Amygdala (tissue), 56 donors: Measurements from ENCODE around the gene GPSM3.

Source experiments
- DNase-seq, 56 donors: peaks; one replicate each; lab custom pipeline; 2025; lab: John Stamatoyannopoulos, UW

GPSM3 gene

DNA sequence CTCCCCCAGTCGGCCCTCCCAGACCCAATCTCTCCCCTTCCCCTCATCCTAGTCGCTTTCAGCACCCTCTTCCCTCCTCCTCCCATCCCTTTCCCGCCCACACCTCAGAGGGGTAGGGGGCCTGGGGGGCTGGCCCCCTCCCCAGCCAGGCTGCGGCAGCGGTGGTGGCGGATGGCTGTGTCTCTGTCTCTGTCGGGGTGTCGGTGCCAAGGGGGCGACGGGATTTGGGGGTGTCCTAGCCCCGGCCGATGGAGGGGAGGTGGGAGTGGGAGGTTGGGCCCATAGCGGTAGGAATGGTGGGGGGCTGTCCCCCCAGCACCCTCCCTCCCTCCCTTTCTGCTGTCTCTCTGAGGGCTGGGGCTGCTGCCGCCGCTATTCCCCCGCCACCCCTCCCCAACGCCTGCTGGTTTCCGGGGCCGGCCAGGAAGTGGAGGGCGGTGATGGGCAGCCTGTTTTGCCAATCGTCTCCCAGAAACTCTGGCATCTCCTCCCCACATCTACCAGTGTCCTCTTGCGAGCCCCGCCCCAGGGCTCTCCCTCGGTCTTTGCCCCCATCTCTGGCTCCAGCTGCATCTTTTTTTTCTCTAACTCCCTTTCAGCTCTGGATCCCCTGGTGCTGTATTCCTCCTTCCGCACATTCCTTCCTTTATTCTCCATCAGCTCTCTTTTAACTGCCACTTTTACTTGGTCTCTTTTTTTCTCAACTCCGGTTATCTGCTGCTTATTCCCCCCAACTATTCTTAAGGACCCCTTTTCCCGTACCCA is 16.6 kb downstream of the GPSM3 start, which contains the start of gene AGPAT1:
Gene AGPAT1, minus strand, starts transcription at position 374 of the 765 bp plus-strand sequence. CDS start 4,588 bp downstream, outside the sequence.
- peak; percentile 57 to 99 (median 96) for DNase-seq

DNA sequence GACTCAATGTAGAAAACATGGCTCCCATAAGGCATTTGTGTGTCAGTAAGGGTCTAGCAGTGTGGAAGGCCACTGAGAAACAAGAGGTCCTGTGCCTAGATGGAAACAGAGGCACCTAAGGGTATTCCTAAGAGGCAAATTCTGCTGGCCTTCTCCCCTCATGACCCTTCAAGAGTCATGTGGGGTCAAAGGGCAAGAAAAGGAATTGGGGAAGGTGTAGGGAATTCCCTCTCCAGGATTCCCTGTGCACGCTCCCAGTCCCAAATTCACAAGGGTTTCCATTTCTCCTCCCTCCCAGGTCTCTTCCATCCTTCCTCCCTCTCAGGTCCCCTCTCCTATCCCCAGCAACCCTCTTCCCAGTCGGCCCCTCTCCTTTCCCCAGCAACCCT is 17.1 kb downstream of the GPSM3 start:
- no peak for DNase-seq

DNA sequence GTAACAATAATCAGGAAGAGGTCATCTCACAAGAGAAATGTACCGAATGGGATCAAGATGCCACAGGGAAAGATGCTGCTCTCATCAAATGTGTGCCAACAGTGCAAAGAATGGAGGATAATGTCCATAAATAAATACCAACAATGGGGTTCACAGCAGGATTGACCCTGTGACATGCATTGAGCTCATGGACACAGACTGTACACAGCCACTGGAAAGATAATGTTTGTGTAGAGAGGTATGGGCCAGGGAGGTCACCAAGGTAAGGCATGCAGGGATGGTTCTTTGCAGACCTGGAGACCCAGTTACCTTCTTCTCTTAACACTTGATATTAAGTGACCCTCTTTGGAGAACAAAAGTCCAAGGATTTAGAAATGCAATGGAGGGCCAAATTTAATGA is 18.0 kb downstream of the GPSM3 start:
- no peak for DNase-seq

DNA sequence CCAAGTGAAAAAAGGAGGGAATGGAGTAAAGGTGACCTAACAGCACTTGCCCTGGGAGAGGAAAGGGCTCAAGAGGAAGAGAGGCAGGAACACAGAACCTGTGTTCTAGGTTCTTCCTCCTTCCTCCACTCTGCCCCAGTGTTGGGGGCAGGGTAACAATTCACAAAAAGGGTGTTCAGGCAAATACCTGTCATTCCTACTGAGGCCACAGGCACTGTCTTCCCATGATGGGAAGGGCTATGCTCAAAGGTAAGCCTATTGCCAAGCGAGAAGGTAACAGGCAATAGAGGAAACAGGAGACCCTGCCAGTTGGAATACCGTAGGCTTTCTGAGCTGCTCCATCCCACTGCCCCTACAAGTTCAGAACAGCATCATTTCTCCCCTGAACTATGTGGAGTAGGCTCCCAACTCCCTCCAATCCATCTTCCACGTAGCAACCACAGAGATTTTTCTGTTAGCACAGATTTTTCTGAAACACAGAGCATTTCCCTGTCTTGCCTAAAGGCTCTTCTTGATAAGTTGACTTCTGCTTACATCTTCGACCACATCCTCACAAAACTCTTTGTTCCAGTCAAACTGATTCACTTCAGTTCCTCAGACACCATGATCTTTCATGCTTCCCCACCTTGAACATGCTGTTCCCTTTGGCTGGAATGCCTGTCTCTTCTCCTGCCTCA is 19.3 kb downstream of the GPSM3 start:
- DNase-seq, result no peak

DNA sequence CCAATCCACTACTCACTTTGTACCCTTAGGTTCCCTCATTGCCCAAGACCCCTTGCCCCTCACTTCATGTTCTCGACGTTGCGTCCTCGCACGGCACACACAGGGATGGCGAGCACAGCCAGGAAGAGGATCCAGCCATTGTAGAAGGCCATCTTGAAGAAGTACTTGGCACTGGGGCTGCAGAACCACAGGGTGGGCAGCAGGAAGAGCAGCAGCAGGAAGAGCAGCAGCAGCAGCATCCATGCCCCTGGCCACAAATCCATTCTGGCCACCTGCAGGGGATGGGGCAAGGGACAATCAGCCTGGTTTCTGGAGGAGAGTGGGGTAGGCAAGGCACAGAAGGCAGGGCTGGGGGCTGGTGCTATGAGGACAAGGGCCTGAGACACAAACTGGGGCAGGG is 21.2 kb downstream of the GPSM3 start:
- no peak for DNase-seq

DNA sequence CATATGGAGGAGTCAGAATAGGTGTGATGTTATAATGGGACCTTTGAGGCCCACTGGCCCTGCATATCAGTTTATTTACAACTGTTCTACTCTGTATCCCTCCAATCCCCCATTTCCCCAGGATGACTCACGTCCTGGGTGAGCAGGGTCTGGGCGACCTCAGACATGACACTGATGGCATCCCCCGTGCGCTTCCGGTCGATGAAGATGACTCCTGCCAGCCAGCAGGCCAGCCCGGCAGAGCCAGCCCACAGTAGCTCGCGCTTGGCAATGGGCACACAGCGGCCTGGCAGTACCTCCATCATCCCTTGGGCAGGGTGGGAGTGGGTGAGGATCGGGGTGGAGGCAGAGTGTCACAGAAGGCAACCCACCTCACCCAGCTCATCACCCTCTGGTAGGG is 22.1 kb downstream of the GPSM3 start:
- DNase-seq, result no peak

DNA sequence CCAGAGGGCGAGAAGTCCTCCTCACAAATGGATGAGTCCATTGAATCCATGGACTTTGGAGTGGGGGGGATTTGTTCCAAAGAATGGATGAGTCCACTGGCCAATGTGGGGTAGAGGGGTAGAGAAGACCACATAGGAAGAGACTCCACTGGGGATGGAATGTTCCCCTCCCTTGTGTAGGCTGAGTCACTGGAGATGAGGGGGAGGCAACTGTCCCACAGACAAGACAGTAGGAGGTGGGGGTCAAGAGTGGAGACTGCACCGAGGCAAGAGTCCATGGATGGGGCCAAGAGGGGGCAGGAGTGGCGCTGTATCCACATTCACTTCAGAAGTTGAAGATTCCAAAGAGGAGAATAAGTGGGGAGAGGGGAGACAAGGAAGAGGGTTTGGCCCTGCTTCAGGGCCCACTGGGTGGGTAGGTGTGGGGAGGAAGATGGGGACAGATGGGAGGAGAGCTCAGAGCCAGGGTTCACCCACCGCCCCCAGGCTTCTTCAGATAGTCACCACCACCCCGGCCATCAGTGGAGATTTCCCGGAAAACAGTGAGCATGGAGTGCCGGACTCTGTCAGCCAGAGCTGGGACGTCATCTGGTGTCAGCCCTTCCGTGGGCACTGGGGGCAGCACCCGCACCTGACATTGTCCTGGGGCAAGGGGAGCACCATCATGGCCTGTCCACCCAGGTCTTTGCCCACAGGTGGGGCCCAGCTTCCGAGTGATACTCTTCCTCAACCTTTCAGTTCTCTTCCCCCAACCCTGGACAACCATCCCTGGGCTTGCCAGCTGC is 23.4 kb downstream of the GPSM3 start:
- no peak for DNase-seq

DNA sequence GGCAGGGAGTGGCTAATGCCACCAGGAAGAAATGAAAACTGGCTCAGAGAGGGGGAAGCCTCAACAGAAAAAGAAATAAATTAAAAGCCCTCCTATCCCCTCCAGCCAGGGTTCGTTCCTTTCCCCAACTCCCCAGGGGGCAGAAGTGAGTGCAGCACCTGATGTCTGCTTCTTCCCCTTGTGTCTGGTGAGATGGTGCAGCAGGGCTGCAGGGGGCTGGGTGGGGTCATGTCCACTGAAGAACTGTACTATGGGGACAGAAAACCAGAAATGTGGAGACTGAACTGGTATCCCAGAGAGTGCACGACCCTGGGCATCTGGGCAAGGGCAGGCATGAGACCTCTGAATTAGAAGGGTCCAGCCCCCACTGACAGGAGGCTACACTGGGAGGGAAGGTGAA is 24.1 kb downstream of the GPSM3 start:
- DNase-seq, result no peak

DNA sequence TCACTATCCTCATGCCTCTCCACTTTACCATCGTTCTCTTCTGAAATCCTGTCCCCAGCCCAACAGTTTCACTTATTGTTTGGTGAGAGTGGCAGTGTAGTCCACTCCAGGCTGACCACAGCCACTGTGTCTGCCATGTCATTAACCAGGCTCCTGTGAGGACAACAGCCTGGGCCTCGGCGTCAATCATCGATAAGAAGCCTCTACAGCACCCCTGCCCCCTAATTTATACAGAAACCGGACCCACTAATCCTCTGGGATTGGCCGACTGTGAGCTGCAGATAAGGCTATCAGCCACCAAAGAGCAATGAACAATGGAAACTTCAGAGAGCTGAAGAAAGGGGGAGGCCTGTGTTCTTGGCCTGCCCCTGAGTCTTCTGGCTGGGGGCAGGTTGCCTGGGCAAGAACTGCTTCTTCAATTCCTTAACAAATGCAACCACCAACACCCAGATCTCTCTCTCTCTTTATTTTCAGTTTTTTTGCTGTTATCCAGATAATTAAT is 24.6 kb downstream of the GPSM3 start:
- DNase-seq, result no peak

DNA sequence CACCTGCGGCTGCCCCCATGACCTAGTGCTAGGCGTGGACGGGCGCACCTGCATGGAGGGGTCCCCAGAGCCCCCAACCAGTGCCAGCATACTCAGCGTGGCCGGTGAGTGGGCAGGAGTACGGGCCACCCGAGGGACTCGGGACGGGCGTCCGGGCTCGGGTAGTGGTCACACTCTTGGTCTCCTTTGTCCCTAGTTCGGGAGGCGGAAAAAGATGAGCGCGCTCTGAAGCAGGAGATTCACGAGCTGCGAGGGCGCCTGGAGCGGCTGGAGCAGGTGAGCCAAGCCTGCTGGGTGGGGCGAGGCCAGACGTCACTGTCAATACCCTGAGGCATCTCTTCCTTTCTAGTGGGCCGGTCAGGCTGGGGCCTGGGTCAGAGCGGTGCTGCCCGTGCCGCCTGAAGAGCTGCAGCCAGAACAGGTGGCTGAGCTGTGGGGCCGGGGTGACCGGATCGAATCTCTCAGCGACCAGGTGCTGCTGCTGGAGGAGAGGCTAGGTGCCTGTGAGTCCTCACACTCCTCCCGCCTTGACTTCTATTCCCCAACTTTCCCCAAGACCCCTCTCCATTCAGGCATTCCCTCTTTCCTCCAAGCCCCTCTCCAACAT is 25.2 kb downstream of the GPSM3 start:
- DNase-seq, result no peak

DNA sequence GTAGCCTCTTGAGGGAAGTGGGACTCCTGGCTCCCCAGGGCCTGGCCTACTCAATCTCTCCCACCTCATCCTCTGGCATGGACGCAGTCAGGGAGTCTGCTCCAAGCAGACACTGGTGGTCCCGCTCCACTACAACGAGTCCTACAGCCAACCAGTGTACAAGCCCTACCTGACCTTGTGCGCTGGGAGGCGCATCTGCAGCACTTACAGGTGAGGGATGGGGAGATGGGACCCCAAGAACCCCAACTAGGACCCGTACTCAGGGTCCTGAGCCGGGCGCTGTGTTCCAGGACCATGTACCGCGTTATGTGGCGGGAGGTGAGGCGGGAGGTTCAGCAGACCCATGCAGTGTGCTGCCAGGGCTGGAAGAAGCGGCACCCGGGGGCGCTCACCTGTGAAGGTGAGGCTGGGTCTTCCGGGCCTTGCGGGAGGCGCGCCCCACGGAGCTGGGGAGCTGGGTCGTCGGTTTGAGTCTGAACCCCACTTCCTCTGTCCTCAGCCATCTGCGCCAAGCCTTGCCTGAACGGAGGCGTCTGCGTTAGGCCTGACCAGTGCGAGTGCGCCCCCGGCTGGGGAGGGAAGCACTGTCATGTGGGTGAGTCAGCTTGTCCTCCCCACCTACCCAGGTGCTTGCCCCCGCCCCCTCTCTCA is 25.9 kb downstream of the GPSM3 start:
- DNase-seq, result peak in 1 of 56 donors; percentile 50

DNA sequence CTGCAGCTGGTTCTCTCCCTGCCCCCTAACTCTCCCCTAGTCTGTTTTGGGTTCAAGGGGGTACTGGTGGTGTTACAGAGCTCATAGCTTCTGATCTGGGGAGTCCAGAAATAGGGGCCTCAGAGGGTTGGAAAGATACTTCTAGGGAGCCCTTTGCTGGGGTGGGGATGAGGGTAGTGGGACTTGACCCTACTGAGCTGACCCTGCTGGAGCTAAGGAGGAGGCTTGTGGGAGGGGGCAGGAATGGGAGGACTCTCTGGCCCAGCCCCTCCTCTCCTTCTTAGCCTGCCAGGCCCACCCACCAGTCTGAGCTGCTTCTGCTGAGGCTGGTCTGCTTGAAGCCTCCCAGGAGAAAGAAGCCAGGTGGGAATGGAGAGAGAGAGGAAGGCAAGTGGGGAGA is 28.1 kb downstream of the GPSM3 start, which contains the start of gene EGFL8:
Gene EGFL8, plus strand, starts transcription at position 301 of the 400 bp plus-strand sequence. CDS start 1,571 bp downstream, outside the sequence.
- DNase-seq, result no peak

DNA sequence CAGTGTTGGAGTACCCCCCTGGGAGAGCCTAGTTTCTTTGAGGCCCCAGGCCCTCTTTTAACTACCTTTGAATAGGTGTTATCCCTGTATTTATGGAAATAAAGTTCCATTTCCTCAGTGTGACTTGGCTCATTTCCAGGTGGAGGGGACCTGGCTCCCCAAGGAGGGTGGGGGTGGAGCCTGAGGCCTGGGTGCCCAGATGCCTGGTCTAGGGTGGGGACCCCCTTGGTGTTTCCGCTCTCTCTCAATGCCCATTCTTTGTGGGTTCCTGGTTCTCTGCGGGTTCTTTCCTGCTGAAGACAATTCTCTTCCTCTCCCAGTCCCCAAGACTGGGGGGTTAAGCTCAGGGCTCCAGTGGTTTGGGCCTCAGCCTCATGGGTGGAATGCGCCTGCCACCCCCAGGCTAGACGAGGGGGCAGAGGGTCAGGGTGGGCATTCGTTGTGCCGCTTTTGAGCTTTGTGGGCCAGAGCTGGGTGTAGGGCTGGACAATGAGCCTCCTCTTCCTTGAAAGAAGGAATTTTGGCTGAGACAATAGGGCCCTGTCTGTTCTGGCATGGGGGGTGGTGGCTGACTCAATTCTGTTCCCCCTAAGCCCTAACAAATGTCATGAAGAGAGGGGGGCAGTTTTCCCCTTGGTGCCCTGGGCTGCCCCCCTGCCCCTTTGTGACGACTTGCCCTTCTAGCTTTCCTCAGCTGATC is 28.7 kb downstream of the GPSM3 start:
- peak in 10 of 56 donors; percentile 17 to 63 (median 37) for DNase-seq

DNA sequence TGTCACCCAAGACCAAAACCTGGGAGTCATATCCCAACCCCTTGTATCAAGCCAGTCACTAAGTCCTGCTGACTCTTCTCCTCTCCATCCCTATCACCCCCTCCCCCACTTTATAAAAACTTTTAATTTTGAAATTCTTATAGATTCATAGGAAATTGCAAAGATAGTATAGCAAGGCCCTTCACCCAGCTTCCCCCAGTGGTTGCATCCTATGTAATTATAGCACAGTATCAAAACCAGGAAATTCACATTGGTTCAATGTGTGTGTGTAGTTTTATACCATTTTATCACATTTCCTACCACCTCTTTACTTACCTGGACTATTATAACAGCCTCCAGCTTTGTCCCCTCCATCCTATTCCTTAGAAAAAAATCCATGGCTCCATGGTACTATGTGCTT is 34.4 kb downstream of the GPSM3 start:
- DNase-seq, result no peak

DNA sequence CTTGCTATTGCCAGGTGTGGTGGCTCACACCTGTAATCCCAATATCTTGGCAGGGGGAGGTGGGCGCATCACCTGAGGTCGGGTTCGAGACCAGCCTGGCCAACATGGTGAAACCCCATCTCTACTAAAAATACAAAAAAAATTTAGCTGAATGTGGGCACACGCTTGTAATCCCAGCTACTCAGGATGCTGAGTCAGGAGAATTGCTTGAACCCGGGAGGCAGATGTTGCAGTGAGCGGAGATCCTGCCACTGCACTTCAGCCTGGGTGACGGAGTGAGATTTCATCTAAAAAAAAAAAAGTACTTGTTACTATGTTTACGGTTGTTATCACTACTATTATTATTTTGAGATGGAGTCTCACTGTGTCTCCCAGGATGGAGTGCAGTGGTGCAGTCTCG is 35.6 kb downstream of the GPSM3 start:
- no peak for DNase-seq

DNA sequence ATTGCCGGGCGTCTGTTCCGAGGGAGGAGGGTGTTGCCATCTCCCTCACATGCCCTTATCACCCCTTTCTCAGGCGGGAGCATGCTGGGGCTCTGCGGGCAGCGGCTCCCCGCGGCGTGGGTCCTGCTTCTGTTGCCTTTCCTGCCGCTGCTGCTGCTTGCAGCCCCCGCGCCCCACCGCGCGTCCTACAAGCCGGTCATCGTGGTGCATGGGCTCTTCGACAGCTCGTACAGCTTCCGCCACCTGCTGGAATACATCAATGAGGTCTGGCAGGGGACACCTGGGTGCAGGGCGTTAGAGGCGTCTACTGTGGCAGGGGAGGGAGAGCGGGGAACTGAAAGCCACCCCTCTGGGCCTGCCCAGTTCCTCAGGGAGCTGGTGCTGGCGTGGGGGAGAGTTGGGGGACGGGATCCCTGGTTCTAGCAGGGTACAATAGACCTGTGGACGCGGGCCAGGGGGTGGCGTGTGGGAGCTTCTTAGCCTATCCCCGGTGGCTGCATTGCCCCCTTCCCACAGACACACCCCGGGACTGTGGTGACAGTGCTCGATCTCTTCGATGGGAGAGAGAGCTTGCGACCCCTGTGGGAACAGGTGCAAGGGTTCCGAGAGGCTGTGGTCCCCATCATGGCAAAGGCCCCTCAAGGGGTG is 37.8 kb downstream of the GPSM3 start:
- DNase-seq, result peak in 36 of 56 donors; percentile 34 to 77 (median 56)

DNA sequence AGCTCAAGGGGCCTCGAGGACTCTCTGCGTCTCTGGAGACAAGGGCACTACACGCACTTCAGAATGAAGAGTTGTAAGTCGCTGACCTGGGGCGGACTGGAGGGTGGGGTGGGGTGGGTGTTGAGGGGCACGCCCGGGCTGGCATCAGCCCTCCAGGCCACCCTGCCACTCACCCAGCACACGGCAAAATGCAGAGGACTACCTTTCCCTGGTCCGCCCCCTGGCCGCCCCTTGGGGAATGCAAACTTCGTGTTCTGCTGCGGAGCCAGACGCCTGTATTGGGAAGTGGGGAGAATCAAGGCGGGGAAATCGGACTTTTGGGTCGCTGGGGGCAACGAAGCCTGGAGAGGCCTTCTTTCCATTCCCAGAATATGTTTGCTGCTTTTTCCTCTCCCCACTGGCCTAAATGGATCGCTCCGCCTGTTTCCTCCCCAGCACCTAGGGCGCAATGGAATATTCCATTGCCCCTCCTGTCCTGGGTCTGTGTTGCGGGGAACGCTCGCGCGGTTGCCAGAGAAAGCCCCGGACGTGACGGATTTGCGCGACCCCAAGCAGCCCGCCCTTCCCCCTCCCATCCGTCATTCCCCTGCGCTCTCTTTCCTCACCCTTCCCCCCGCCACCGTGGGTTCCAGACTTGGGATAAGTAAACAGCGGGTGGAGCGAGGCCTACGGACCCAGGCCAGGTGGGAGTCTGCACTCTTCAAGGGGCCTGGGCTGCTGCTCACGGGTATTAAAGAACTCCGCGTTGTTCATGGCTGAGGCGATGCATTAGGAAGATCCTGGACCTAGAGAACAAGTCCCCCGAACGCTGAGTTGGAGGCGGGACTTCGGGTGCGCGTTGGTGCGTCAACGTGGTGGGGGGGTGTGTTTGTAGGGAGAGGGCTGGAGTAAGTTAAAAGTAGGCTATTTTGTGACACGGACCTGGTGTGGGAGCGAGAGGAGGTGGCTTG is 38.6 kb downstream of the GPSM3 start, which contains the start of gene PPT2:
Gene PPT2, plus strand, starts transcription at position 578 of the 950 bp plus-strand sequence. CDS start 454 bp downstream, outside the sequence.
- DNase-seq, result peak in 54 of 56 donors; percentile 60 to 93 (median 84)
